HEK293 (cell line): ENCODE measurements around the gene PI4KB.

Experiments
- BCL6B ChIP-seq: fragments of 450-650 bp; formaldehyde crosslinking; IDR thresholded peaks from 2 replicates; pipeline ENCODE4 v1.5.1; 2017; ENCODE audit warnings: missing biosample characterization, missing genetic modification characterization
- HIC1 ChIP-seq: fragments of 450-650 bp; formaldehyde crosslinking; IDR thresholded peaks from 2 replicates; pipeline ENCODE4 v1.5.1; 2016; ENCODE audit warnings: missing biosample characterization, missing genetic modification characterization
- RBAK ChIP-seq: fragments of 450-650 bp; formaldehyde crosslinking; IDR thresholded peaks from 2 replicates; pipeline ENCODE4 v1.5.1; 2016; ENCODE audit warnings: missing biosample characterization, missing genetic modification characterization
- REST ChIP-seq: fragments of 450-650 bp; formaldehyde crosslinking; IDR thresholded peaks from 2 replicates; pipeline ENCODE4 v1.5.1; 2016; ENCODE audit warnings: missing biosample characterization, missing genetic modification characterization
- SCRT2 ChIP-seq: fragments of 450-650 bp; formaldehyde crosslinking; IDR thresholded peaks from 2 replicates; pipeline ENCODE4 v1.5.1; 2016; ENCODE audit warnings: missing biosample characterization, missing genetic modification characterization
- ZBTB11 ChIP-seq: fragments of 450-650 bp; formaldehyde crosslinking; conservative IDR thresholded peaks from 2 replicates; pipeline ENCODE4 v1.5.1; 2016; ENCODE audit warnings: low read depth, missing biosample characterization, missing genetic modification characterization
- ZEB2 ChIP-seq: fragments of 450-650 bp; formaldehyde crosslinking; IDR thresholded peaks from 2 replicates; pipeline ENCODE4 v1.5.1; 2016; ENCODE audit warnings: missing biosample characterization, missing genetic modification characterization
- ZNF155 ChIP-seq: fragments of 450-650 bp; formaldehyde crosslinking; IDR thresholded peaks from 2 replicates; pipeline ENCODE4 v1.5.1; 2016; ENCODE audit warnings: missing biosample characterization, missing genetic modification characterization
- ZNF157 ChIP-seq: fragments of 450-650 bp; formaldehyde crosslinking; IDR thresholded peaks from 2 replicates; pipeline ENCODE4 v1.5.1; 2016; ENCODE audit warnings: missing biosample characterization, missing genetic modification characterization
- ZNF18 ChIP-seq: fragments of 450-650 bp; formaldehyde crosslinking; IDR thresholded peaks from 2 replicates; pipeline ENCODE4 v1.5.1; 2016; ENCODE audit warnings: missing biosample characterization, missing genetic modification characterization
- ZNF221 ChIP-seq: fragments of 450-650 bp; formaldehyde crosslinking; IDR thresholded peaks from 2 replicates; pipeline ENCODE4 v1.5.1; 2017; ENCODE audit warnings: missing biosample characterization, missing genetic modification characterization, borderline replicate concordance
- ZNF223 ChIP-seq: fragments of 450-650 bp; formaldehyde crosslinking; IDR thresholded peaks from 2 replicates; pipeline ENCODE4 v1.5.1; 2016; ENCODE audit warnings: missing biosample characterization, missing genetic modification characterization
- ZNF335 ChIP-seq: fragments of 450-650 bp; formaldehyde crosslinking; conservative IDR thresholded peaks from 2 replicates; pipeline ENCODE4 v1.5.1; 2016; ENCODE audit warnings: missing biosample characterization, missing genetic modification characterization
- ZNF341 ChIP-seq: fragments of 450-650 bp; formaldehyde crosslinking; IDR thresholded peaks from 2 replicates; pipeline ENCODE4; 2016; ENCODE audit warnings: low read depth, missing biosample characterization, missing genetic modification characterization
- ZNF354C ChIP-seq: fragments of 450-650 bp; formaldehyde crosslinking; IDR thresholded peaks from 2 replicates; pipeline ENCODE4 v1.5.1; 2016; ENCODE audit warnings: missing biosample characterization, missing genetic modification characterization, low read depth, borderline replicate concordance
- ZNF48 ChIP-seq: fragments of 450-650 bp; formaldehyde crosslinking; IDR thresholded peaks from 2 replicates; pipeline ENCODE4 v1.5.1; 2016; ENCODE audit warnings: missing biosample characterization, missing genetic modification characterization
- ZNF514 ChIP-seq: fragments of 450-650 bp; formaldehyde crosslinking; IDR thresholded peaks from 2 replicates; pipeline ENCODE4 v1.5.1; 2016; ENCODE audit warnings: missing biosample characterization, missing genetic modification characterization
- ZNF521 ChIP-seq: fragments of 450-650 bp; formaldehyde crosslinking; IDR thresholded peaks from 2 replicates; pipeline ENCODE4 v1.5.1; 2017; ENCODE audit warnings: missing biosample characterization, mild to moderate bottlenecking, missing genetic modification characterization
- ZNF549 ChIP-seq: fragments of 450-650 bp; IDR thresholded peaks from 2 replicates; pipeline ENCODE4 v1.5.1; 2018; ENCODE audit warnings: missing biosample characterization, missing genetic modification characterization, mild to moderate bottlenecking, inconsistent platforms, moderate library complexity
- ZNF560 ChIP-seq: fragments of 450-650 bp; formaldehyde crosslinking; IDR thresholded peaks from 2 replicates; pipeline ENCODE4 v1.5.1; 2017; ENCODE audit warnings: missing biosample characterization, missing genetic modification characterization, borderline replicate concordance
- ZNF585B ChIP-seq: fragments of 450-650 bp; formaldehyde crosslinking; IDR thresholded peaks from 2 replicates; pipeline ENCODE4 v1.5.1; 2016; ENCODE audit warnings: missing biosample characterization, missing genetic modification characterization
- ZNF596 ChIP-seq: fragments of 450-650 bp; IDR thresholded peaks from 2 replicates; pipeline ENCODE4 v1.5.0; 2018; ENCODE audit warnings: missing biosample characterization, mild to moderate bottlenecking, missing genetic modification characterization, moderate library complexity
- ZNF639 ChIP-seq: fragments of 450-650 bp; formaldehyde crosslinking; IDR thresholded peaks from 2 replicates; pipeline ENCODE4 v1.5.1; 2016; ENCODE audit warnings: missing biosample characterization, missing genetic modification characterization
- ZNF670 ChIP-seq: fragments of 450-650 bp; formaldehyde crosslinking; IDR thresholded peaks from 2 replicates; pipeline ENCODE4 v1.5.1; 2016; ENCODE audit warnings: missing biosample characterization, missing genetic modification characterization, low read depth
- ZNF776 ChIP-seq: fragments of 450-650 bp; formaldehyde crosslinking; IDR thresholded peaks from 2 replicates; pipeline ENCODE4 v1.5.0; 2017; ENCODE audit warnings: missing biosample characterization, missing genetic modification characterization, borderline replicate concordance

Gene PI4KB

GRCh38 chr1:151281225-151281968, 45.8 kb downstream of the PI4KB start (continued):
- TF ChIP-seq HIC1 (peak; percentile 96), ZEB2 (tag by site-specific recombination) (peak; percentile 92), ZNF560 (tag by site-specific recombination) (no peak), ZNF549 (tag by site-specific recombination) (no peak), ZNF157 (tag by site-specific recombination) (no peak), ZNF639 (tag by site-specific recombination) (peak; percentile 9), ZNF223 (tag by site-specific recombination) (no peak), ZNF670 (tag by site-specific recombination) (no peak), REST (peak; percentile 57; the same call in 1 of the 2 replicates), ZNF335 (tag by site-specific recombination) (peak; percentile 96), ZNF48 (tag by site-specific recombination) (no peak), ZNF585B (tag by site-specific recombination) (no peak), BCL6B (tag by site-specific recombination) (no peak), ZNF18 (tag by site-specific recombination) (peak; percentile 51; the same call in 1 of the 2 replicates), ZNF596 (no peak), ZNF776 (tag by site-specific recombination) (no peak), ZBTB11 (tag by site-specific recombination) (peak; percentile 76), ZNF521 (tag by site-specific recombination) (no peak), ZNF514 (tag by site-specific recombination) (no peak), ZNF341 (tag by site-specific recombination) (peak; percentile 76), ZNF155 (tag by site-specific recombination) (no peak), RBAK (tag by site-specific recombination) (no peak), ZNF221 (no peak), ZNF354C (tag by site-specific recombination) (no peak), SCRT2 (tag by site-specific recombination) (no peak)
